ENCODE data around the gene SLC6A6.

Gene SLC6A6

DNA sequence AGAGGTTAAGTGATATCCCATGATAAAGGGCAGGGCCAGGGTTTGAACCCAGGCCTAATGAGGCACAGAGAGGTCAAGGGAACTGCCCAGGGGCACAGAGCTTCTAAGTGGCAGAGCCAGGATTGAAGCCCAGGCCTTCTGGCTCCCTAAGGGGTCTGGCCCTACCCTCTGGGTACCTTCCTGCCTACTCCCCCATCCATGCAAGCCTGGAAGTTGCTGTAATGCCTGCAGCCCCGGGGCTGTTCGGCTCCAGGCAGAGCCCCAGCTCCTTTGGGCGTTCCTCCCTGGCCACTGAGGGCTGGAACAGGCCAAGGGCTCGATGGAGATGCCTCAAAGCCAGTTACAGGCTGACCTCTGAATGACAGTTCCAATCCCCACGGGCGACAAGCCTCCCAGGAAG lies 133.2 kb downstream of the SLC6A6 start:
- Histone ChIP-seq H2AFZ (ENCODE audit: low read length, unreplicated experiment) (no peak overlapping the region), H3K27me3 (ENCODE audit: insufficient read depth, low read length) (peaks cover 18% of the 10 kb centered on the region; the same call in 1 of the 2 replicates), H3K4me1 (ENCODE audit: control insufficient read depth, insufficient read depth, low read length, unreplicated experiment) (no peaks in the 10 kb centered on the region), H3K27ac (ENCODE audit: low read depth, low read length) (no peak overlapping the region), H3K36me3 (ENCODE audit: insufficient read depth, low read length) (no peaks in the 10 kb centered on the region), H3K4me3 (ENCODE audit: low read depth, low read length) (no peak overlapping the region), H3K79me2 (ENCODE audit: control insufficient read depth, insufficient read depth, low read length, unreplicated experiment) (no peaks in the 10 kb centered on the region)

- Histone ChIP-seq H3K27ac (ENCODE audit: low read depth, low read length) (no peak overlapping the region), H3K79me2 (ENCODE audit: control insufficient read depth, insufficient read depth, low read length, unreplicated experiment) (no peaks in the 10 kb centered on the region), H3K36me3 (ENCODE audit: insufficient read depth, low read length) (no peaks in the 10 kb centered on the region), H2AFZ (ENCODE audit: low read length, unreplicated experiment) (no peak overlapping the region), H3K4me1 (ENCODE audit: control insufficient read depth, insufficient read depth, low read length, unreplicated experiment) (no peaks in the 10 kb centered on the region), H3K4me3 (ENCODE audit: low read depth, low read length) (no peak overlapping the region), H3K27me3 (ENCODE audit: insufficient read depth, low read length) (peaks cover 23% of the 10 kb centered on the region)
Measured at GRCh38 chr3:14536055-14536815, 133.8 kb downstream of the SLC6A6 start.

DNA sequence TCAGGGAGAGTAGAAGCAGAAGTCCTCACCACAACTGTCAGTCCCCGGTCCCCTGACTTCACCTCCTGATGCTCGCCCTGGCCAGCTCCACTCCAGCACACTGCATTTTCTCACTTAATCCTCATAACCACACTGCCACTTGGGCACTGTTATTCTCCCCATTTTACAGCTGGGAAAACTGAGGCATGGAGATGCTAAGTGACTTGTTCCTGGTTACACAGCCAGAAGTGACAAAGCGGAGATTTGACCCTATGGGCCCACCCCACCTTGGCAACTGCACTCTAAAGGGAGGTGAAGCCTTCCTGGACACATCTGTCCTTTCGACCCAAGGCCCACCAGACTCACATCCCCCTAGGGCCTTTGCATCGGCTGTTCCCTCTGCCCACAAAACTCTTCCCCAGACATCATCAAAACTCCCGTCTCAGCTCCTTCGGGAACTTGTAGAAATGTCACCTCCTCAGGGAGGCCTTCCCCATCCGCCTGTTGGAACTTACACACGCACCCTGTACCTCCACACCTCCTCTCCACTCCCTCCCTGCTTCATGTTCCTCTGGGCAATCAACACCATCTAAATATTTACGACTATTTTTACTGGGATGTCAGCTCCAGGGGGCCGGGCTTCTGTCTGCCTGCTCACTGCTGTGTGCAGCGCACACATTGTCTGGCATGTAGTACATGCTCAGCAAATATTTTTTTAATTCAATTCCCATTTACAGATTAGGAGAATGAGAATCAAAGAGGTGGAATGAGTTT lies 134.6 kb downstream of the SLC6A6 start:
- no peaks in the 10 kb centered on the region for H3K4me1 ChIP-seq (ENCODE audit: control insufficient read depth, insufficient read depth, low read length, unreplicated experiment)
- no peak overlapping the region for H3K4me3 ChIP-seq (ENCODE audit: low read depth, low read length)
- H3K79me2 ChIP-seq (ENCODE audit: control insufficient read depth, insufficient read depth, low read length, unreplicated experiment), result no peaks in the 10 kb centered on the region
- peaks cover 23% of the 10 kb centered on the region for H3K27me3 ChIP-seq (ENCODE audit: insufficient read depth, low read length)
- H2AFZ ChIP-seq (ENCODE audit: low read length, unreplicated experiment), result no peak overlapping the region
- H3K36me3 ChIP-seq (ENCODE audit: insufficient read depth, low read length), result no peaks in the 10 kb centered on the region
- no peak overlapping the region for H3K27ac ChIP-seq (ENCODE audit: low read depth, low read length)

DNA sequence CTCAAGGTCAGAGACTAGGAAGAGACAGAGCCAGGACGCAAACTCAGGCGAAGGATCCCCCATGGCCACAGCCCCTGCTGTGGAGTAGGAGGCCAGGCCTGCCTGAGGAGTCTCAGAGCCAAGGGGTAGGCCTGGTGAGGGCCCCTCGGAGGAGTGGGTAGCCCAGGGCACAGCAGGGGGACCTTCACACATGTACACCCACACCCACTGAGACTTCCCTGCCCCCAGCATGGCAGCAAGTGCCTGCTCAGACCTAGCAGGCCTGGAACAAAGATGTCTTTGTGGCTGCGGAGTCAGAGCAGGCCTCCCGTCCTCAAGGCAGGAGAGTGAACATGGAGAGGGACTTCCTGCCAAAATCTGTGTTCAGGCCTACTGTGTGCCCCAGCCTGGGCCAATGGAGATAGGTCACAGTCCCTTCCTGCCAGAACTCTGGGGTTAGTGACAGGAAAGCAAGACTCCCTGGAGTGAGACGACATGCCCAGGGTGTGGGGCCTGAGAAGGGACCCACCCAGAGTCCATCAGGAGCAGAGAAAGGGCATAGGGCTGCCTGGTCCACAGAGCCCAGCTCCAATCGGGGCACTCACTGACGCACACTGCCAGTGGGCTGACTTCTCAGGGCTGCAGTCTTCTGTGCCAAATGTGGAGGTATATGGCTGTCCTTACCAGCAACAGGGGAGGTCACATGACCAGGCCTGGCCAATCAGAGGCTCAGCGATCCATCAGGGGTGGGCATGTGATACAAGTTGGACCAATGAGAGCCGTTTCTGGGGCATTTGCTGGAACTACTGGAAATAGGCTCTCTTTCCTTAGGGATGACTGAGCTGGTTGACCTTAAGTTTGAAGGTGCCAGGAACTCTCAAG lies 135.4 kb downstream of the SLC6A6 start:
- Histone ChIP-seq H3K36me3 (ENCODE audit: insufficient read depth, low read length) (no peaks in the 10 kb centered on the region), H3K4me1 (ENCODE audit: control insufficient read depth, insufficient read depth, low read length, unreplicated experiment) (no peaks in the 10 kb centered on the region), H3K27ac (ENCODE audit: low read depth, low read length) (no peak overlapping the region), H2AFZ (ENCODE audit: low read length, unreplicated experiment) (no peak overlapping the region), H3K4me3 (ENCODE audit: low read depth, low read length) (no peak overlapping the region), H3K27me3 (ENCODE audit: insufficient read depth, low read length) (peaks cover 23% of the 10 kb centered on the region), H3K79me2 (ENCODE audit: control insufficient read depth, insufficient read depth, low read length, unreplicated experiment) (no peaks in the 10 kb centered on the region)

- Histone ChIP-seq H3K27me3 (ENCODE audit: insufficient read depth, low read length) (peaks cover 21% of the 10 kb centered on the region), H3K4me1 (ENCODE audit: control insufficient read depth, insufficient read depth, low read length, unreplicated experiment) (no peaks in the 10 kb centered on the region), H3K4me3 (ENCODE audit: low read depth, low read length) (no peak overlapping the region), H2AFZ (ENCODE audit: low read length, unreplicated experiment) (no peak overlapping the region), H3K27ac (ENCODE audit: low read depth, low read length) (no peak overlapping the region), H3K36me3 (ENCODE audit: insufficient read depth, low read length) (no peaks in the 10 kb centered on the region), H3K79me2 (ENCODE audit: control insufficient read depth, insufficient read depth, low read length, unreplicated experiment) (no peaks in the 10 kb centered on the region)
Measured at GRCh38 chr3:14538451-14539088, 136.2 kb downstream of the SLC6A6 start.

All from ACC112 (cell line).